WTC11 (cell line): ENCODE data around the gene SRRM5. TPM values are rescaled to one million over a fixed set of nuclear protein-coding genes. Genes with fewer than 3 reads are reported as not detected.
A peak's percentile ranks its signal among the peaks of the same experiment; 100 is the strongest.

ENCODE experiments used
- ATAC-seq: fragments of 200-7000 bp; cut with Tn5 transposase; 2 replicates; pipeline ENCODE4 v1.10.0; 2021; ENCODE audit warnings: mild to moderate bottlenecking, moderate library complexity
- CTCF ChIA-PET: fragments of 300-600 bp; sonication (Branson Sonifier 250); formaldehyde crosslinking; loops from one replicate; lab custom pipeline; 2021; ENCODE audit warnings: antibody characterized with exemption; lab: Charles Lee
- POLR2A ChIA-PET: fragments of 350-600 bp; sonication (Branson Sonifier 250); formaldehyde crosslinking; loops from one replicate; lab custom pipeline; 2021; ENCODE audit warnings: antibody characterized with exemption; lab: Charles Lee
- DNase-seq: peaks from one replicate; pipeline ENCODE4 v3.0.0; 2021; ENCODE audit warnings: low spot score
- H3K27ac Mint-ChIP-seq: 2 replicates; pipeline ENCODE4 v1.8.0; 2021; ENCODE audit warnings: mixed read lengths
- H3K27me3 Mint-ChIP-seq: 2 replicates; pipeline ENCODE4 v1.8.0; 2021; ENCODE audit warnings: low read depth, mild to moderate bottlenecking, moderate library complexity, mixed read lengths
- H3K36me3 Mint-ChIP-seq: 2 replicates; pipeline ENCODE4 v1.8.0; 2021; ENCODE audit warnings: mixed read lengths
- H3K4me1 Mint-ChIP-seq: 2 replicates; pipeline ENCODE4 v1.8.0; 2022; ENCODE audit warnings: mixed read lengths
- H3K4me3 Mint-ChIP-seq: 2 replicates; pipeline ENCODE4 v1.8.0; 2021; ENCODE audit warnings: mild to moderate bottlenecking, moderate library complexity, mixed read lengths
- H3K9me3 Mint-ChIP-seq: 2 replicates; pipeline ENCODE4 v1.8.0; 2021; ENCODE audit warnings: mixed read lengths
- ATF1 ChIP-seq: sonication (generic); formaldehyde crosslinking; IDR thresholded peaks from 2 replicates; pipeline ENCODE4 v1.8.1; 2023; ENCODE audit warnings: mild to moderate bottlenecking, moderate library complexity, missing genetic modification reagents
- CDX4 ChIP-seq: fragments of 250-450 bp; sonication (Bioruptor Pico); IDR thresholded peaks from 2 replicates; pipeline ENCODE4 v1.9.0; 2021; ENCODE audit warnings: moderate library complexity, mild to moderate bottlenecking, inconsistent platforms, borderline replicate concordance
- CREM ChIP-seq: sonication (generic); formaldehyde crosslinking; IDR thresholded peaks from 2 replicates; pipeline ENCODE4 v1.8.1; 2022; ENCODE audit warnings: mild to moderate bottlenecking, missing genetic modification reagents, moderate library complexity
- E2F4 ChIP-seq: sonication (generic); formaldehyde crosslinking; IDR thresholded peaks from 2 replicates; pipeline ENCODE4 v1.8.1; 2022; ENCODE audit warnings: low read depth, mild to moderate bottlenecking, moderate library complexity, missing genetic modification reagents, borderline replicate concordance
- FOXP1 ChIP-seq: sonication (generic); formaldehyde crosslinking; IDR thresholded peaks from 2 replicates; pipeline ENCODE4 v1.8.0; 2022; ENCODE audit warnings: missing genetic modification reagents, mild to moderate bottlenecking, moderate library complexity, borderline replicate concordance
- GTF2I ChIP-seq: fragments of 250-450 bp; sonication (Bioruptor Pico); conservative IDR thresholded peaks from 2 replicates; pipeline ENCODE4 v1.4.0; 2021; ENCODE audit warnings: mild to moderate bottlenecking
- JAZF1 ChIP-seq: fragments of 250-450 bp; sonication (Bioruptor Pico); IDR thresholded peaks from 2 replicates; pipeline ENCODE4 v1.9.0; 2021; ENCODE audit warnings: moderate library complexity, mild to moderate bottlenecking, inconsistent platforms
- OVOL2 ChIP-seq: fragments of 250-450 bp; sonication (Bioruptor Pico); IDR thresholded peaks from 2 replicates; pipeline ENCODE4 v1.9.0; 2021; ENCODE audit warnings: mild to moderate bottlenecking, borderline replicate concordance
- PRDM15 ChIP-seq: sonication (generic); formaldehyde crosslinking; IDR thresholded peaks from 2 replicates; pipeline ENCODE4 v1.8.0; 2022; ENCODE audit warnings: missing genetic modification reagents
- PRRX2 ChIP-seq: fragments of 250-450 bp; sonication (Bioruptor Pico); IDR thresholded peaks from 2 replicates; pipeline ENCODE4 v1.8.0; 2021; ENCODE audit warnings: mild to moderate bottlenecking
- TEAD1 ChIP-seq: sonication (generic); formaldehyde crosslinking; IDR thresholded peaks from 2 replicates; pipeline ENCODE4 v1.8.0; 2022; ENCODE audit warnings: mild to moderate bottlenecking, missing genetic modification reagents
- ZBTB43 ChIP-seq: sonication (generic); formaldehyde crosslinking; IDR thresholded peaks from 2 replicates; pipeline ENCODE4 v1.8.1; 2023; ENCODE audit warnings: mild to moderate bottlenecking, missing genetic modification reagents
- ZNF121 ChIP-seq: sonication (generic); formaldehyde crosslinking; IDR thresholded peaks from 2 replicates; pipeline ENCODE4 v1.8.0; 2023; ENCODE audit warnings: missing genetic modification reagents
- ZNF281 ChIP-seq: sonication (generic); formaldehyde crosslinking; IDR thresholded peaks from 2 replicates; pipeline ENCODE4 v1.8.0; 2023; ENCODE audit warnings: mild to moderate bottlenecking, missing genetic modification reagents
- total RNA-seq: library from RNA; stranded (reverse); gene quantifications from 3 replicates; pipeline ENCODE4 v1.2.3, GENCODE V29; 2021

The SRRM5 gene
- total RNA-seq, 1 experiment from 2014 or later, result 0.42 TPM

GRCh38 chr19:43564800-43565199 lies 47.1 kb upstream of the SRRM5 start (continued):
- TF ChIP-seq FOXP1 (CRISPR knock-in tag) (no peak), TEAD1 (no peak), JAZF1 (no peak), E2F4 (CRISPR knock-in tag) (no peak), ZNF281 (CRISPR knock-in tag) (no peak), ZBTB43 (CRISPR knock-in tag) (no peak)

- TF ChIP-seq CDX4 (CRISPR knock-in tag) (no peak), ZNF281 (CRISPR knock-in tag) (no peak), CREM (CRISPR knock-in tag) (no peak)
- POLR2A ChIA-PET, result interaction anchor here (0.7 kb wide), 1 partner anchor 1128 kb away, joined by 3 read pairs; no protein-coding TSS in a partner anchor
These were observed 42.2 kb upstream of the SRRM5 start for GRCh38 chr19:43569657-43570056.

GRCh38 chr19:43570174-43570791 lies 41.6 kb upstream of the SRRM5 start:
- no peaks in the 10 kb centered on the region for H3K9me3 Mint-ChIP-seq
- H3K4me1 Mint-ChIP-seq, result peaks cover 12% of the 10 kb centered on the region
- no peaks in the 10 kb centered on the region; the same call in 1 of the 2 replicates for H3K36me3 Mint-ChIP-seq
- ChIA-PET CTCF (interaction anchor here (0.6 to 2.8 kb wide), 4 partner anchors 15 to 63 kb away, joined by 3 to 16 read pairs (median 14); partner anchors contain the start of genes IRGQ and ZNF576), POLR2A (interaction anchor here (1.8 kb wide), 1 partner anchor 25 kb away, joined by 5 read pairs; the partner anchor contains the start of gene IRGQ)
- ATAC-seq, result peak; percentile 48
- H3K27me3 Mint-ChIP-seq, result no peaks in the 10 kb centered on the region
- DNase-seq, result no peak
- peak overlapping the region; percentile 74 for H3K27ac Mint-ChIP-seq
- no peak overlapping the region for H3K4me3 Mint-ChIP-seq
- no peak for TF ChIP-seq OVOL2 (CRISPR knock-in tag)
- TF ChIP-seq PRDM15 (CRISPR knock-in tag), result no peak
- peak; percentile 92 for TF ChIP-seq GTF2I (CRISPR knock-in tag)
- TF ChIP-seq ZNF121, result peak; percentile 96
- TF ChIP-seq PRRX2 (CRISPR knock-in tag), result no peak
- no peak for TF ChIP-seq ATF1 (CRISPR knock-in tag)

More at GRCh38 chr19:43569657-43570056, 42.2 kb upstream of the SRRM5 start:
- H3K36me3 Mint-ChIP-seq, result no peaks in the 10 kb centered on the region; the same call in 1 of the 2 replicates
- ATAC-seq (no peak), DNase-seq (no peak)
- no peaks in the 10 kb centered on the region for H3K27me3 Mint-ChIP-seq
- H3K4me1 Mint-ChIP-seq, result peaks cover 7% of the 10 kb centered on the region
- H3K27ac Mint-ChIP-seq, result no peak overlapping the region
- no peak overlapping the region for H3K4me3 Mint-ChIP-seq
- CTCF ChIA-PET, result interaction anchor here (2.5 to 2.8 kb wide), 2 partner anchors 26 to 34 kb away, joined by 14 to 16 read pairs; partner anchors contain the start of genes IRGQ and ZNF576
- H3K9me3 Mint-ChIP-seq, result no peaks in the 10 kb centered on the region
